HG03439 (cell line): ENCODE data around the gene PDCD1LG2.
"Not testable (repeated sequence)": the region's sequence is repeated elsewhere in the genome, so short reads cannot be mapped to it uniquely, and the experiment has no call there.

ENCODE experiments used
- ATAC-seq: cut with Tn5 transposase; IDR thresholded peaks from one replicate; pipeline ENCODE4 v1.9.1; 2021; ENCODE audit warnings: mild to moderate bottlenecking, moderate library complexity; ENCODE audit not compliant: unreplicated experiment

PDCD1LG2 gene

GRCh38 chr9:5493679-5494511 lies 16.4 kb upstream of the PDCD1LG2 start:
- peak; percentile 89 for ATAC-seq

- ATAC-seq = not testable (repeated sequence)
Observed at GRCh38 chr9:5494765-5495164, 15.6 kb upstream of the PDCD1LG2 start.

- ATAC-seq = no peak
Observed at GRCh38 chr9:5499157-5499556, 11.2 kb upstream of the PDCD1LG2 start.

GRCh38 chr9:5499889-5500398 lies 10.4 kb upstream of the PDCD1LG2 start:
- ATAC-seq = no peak

GRCh38 chr9:5500441-5501235 lies 9.7 kb upstream of the PDCD1LG2 start:
- no peak for ATAC-seq

- ATAC-seq = no peak
Observed at GRCh38 chr9:5502553-5502952, 7.8 kb upstream of the PDCD1LG2 start.

GRCh38 chr9:5509573-5509972 lies 758 bp upstream of the PDCD1LG2 start:
- ATAC-seq = no peak

GRCh38 chr9:5510989-5511388 lies 658 bp downstream of the PDCD1LG2 start:
- no peak for ATAC-seq

- no peak for ATAC-seq
Observed at GRCh38 chr9:5511476-5511875, 1.1 kb downstream of the PDCD1LG2 start.

- ATAC-seq = no peak
Observed at GRCh38 chr9:5511935-5512580, 1.7 kb downstream of the PDCD1LG2 start.

GRCh38 chr9:5512658-5513452 lies 2.5 kb downstream of the PDCD1LG2 start:
- no peak for ATAC-seq

- no peak for ATAC-seq
Observed at GRCh38 chr9:5513966-5514616, 3.8 kb downstream of the PDCD1LG2 start.

- ATAC-seq = no peak
Observed at GRCh38 chr9:5514617-5515260, 4.4 kb downstream of the PDCD1LG2 start.

GRCh38 chr9:5515261-5515650 lies 4.9 kb downstream of the PDCD1LG2 start:
- no peak for ATAC-seq

- ATAC-seq = no peak
Observed at GRCh38 chr9:5516453-5517220, 6.3 kb downstream of the PDCD1LG2 start.

GRCh38 chr9:5518171-5518936 lies 8.0 kb downstream of the PDCD1LG2 start:
- ATAC-seq = peak; percentile 59

- peak; percentile 6 for ATAC-seq
Observed at GRCh38 chr9:5518937-5519319, 8.6 kb downstream of the PDCD1LG2 start.

- ATAC-seq = no peak
Observed at GRCh38 chr9:5524090-5524489, 13.8 kb downstream of the PDCD1LG2 start.
